DOHH2 (cell line): ENCODE data around the gene TEX51.

Source experiments
- H3F3A ChIP-seq: fragments of 200-600 bp; sonication (generic), shearing (Covaris generic); 2 replicates; pipeline ENCODE4 v1.6.0; 2016; ENCODE audit warnings: antibody characterized with exemption, mild to moderate bottlenecking; ENCODE audit not compliant: control insufficient read depth, insufficient read depth
- H3K27ac ChIP-seq: fragments of 200-600 bp; sonication (generic); 2 replicates; pipeline ENCODE4 v1.5.1; 2014; ENCODE audit warnings: low read depth, mild to moderate bottlenecking, low read length, moderate library complexity
- H3K27me3 ChIP-seq: fragments of 200-600 bp; sonication (generic); 2 replicates; pipeline ENCODE4 v1.6.1; 2014; ENCODE audit warnings: mild to moderate bottlenecking, low read length, mixed read lengths; ENCODE audit not compliant: control insufficient read depth
- H3K36me3 ChIP-seq: fragments of 200-600 bp; sonication (generic); 2 replicates; pipeline ENCODE4 v1.6.1; 2014; ENCODE audit warnings: mild to moderate bottlenecking, low read length, moderate library complexity, mixed read lengths; ENCODE audit not compliant: control insufficient read depth
- H3K4me1 ChIP-seq: fragments of 200-600 bp; sonication (generic); 2 replicates; pipeline ENCODE4 v1.6.1; 2014; ENCODE audit warnings: mild to moderate bottlenecking, low read length, mixed read lengths; ENCODE audit not compliant: control insufficient read depth
- H3K4me2 ChIP-seq: fragments of 200-600 bp; sonication (generic); 2 replicates; pipeline ENCODE4 v1.6.0; 2014; ENCODE audit warnings: mild to moderate bottlenecking, low read length, moderate library complexity
- H3K4me3 ChIP-seq: fragments of 200-600 bp; sonication (generic); 2 replicates; pipeline ENCODE4 v1.5.1; 2014; ENCODE audit warnings: mild to moderate bottlenecking, low read length, mixed read lengths
- H3K79me2 ChIP-seq: fragments of 200-600 bp; sonication (generic); 2 replicates; pipeline ENCODE4 v1.6.1; 2014; ENCODE audit warnings: mild to moderate bottlenecking, low read length, mixed read lengths; ENCODE audit not compliant: control insufficient read depth
- H3K9me2 ChIP-seq: fragments of 200-600 bp; sonication (generic); replicated peaks from 2 replicates; pipeline ENCODE4 v1.6.1; 2014; ENCODE audit warnings: mild to moderate bottlenecking, low read length, mixed read lengths; ENCODE audit not compliant: control insufficient read depth
- H3K9me3 ChIP-seq: fragments of 200-600 bp; sonication (generic); 2 replicates; pipeline ENCODE4 v1.6.1; 2014; ENCODE audit warnings: antibody characterized with exemption, low read length, mixed read lengths; ENCODE audit not compliant: control insufficient read depth, insufficient read depth
- H4K20me1 ChIP-seq: fragments of 200-600 bp; sonication (generic); 2 replicates; pipeline ENCODE4 v1.6.0; 2014; ENCODE audit warnings: low read depth, mild to moderate bottlenecking, antibody characterized with exemption, low read length, moderate library complexity; ENCODE audit not compliant: control insufficient read depth, insufficient read depth
- EZH2phosphoT487 ChIP-seq: fragments of 200-600 bp; sonication (generic); IDR thresholded peaks from 2 replicates; pipeline ENCODE4 v1.6.1; 2017; ENCODE audit warnings: borderline replicate concordance, mild to moderate bottlenecking, antibody characterized with exemption, low read length, moderate library complexity, mixed read lengths
- TF ChIP-seq, protein P1 (sequence below): fragments of 200-600 bp; sonication (generic); IDR thresholded peaks from one replicate; pipeline ENCODE4 v1.5.1; 2014; ENCODE audit warnings: antibody characterized with exemption, mild to moderate bottlenecking, low read depth, low read length; ENCODE audit not compliant: poor library complexity, severe bottlenecking

TEX51 gene

DNA sequence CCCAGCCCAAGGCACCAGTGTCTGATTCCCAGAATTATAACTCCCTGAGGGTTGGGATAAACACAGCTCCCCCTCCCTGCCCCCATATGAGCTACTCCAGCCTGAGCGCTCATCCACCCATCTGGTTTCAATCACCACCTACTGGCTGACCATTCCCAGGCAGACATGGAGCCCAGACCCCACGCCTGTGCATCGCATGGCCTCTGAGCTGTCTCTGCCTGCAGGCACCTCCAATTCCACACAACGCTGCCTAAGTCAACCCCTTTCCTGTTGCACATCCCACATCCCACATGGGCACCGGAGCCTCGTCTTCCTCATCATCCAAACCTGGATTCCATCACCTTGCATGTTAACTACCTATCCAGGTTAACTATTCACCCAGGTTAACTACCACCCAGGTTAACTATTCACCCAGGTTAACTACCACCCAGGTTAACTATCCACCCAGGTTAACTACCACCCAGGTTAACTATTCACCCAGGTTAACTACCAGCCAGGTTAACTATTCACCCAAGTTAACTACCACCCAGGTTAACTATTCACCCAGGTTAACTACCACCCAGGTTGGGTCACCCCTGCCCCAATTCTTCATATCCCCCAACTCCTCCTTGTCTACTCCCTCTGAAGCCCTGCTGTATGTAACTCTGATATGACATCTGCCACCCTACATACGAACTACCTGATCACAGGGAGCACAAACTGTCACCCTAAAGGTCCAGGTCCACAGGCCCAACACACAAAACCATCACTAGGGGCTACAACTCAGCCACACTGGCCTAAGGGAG, 47.8 kb downstream of the TEX51 start:
- Histone ChIP-seq H3K36me3 (no peaks in the 10 kb centered on the region), H3K4me2 (no peak overlapping the region), H3F3A (no peaks in the 10 kb centered on the region), H3K9me2 (no peaks in the 10 kb centered on the region), H3K27ac (no peak overlapping the region), H4K20me1 (no peaks in the 10 kb centered on the region), H3K27me3 (no peaks in the 10 kb centered on the region), H3K4me3 (no peak overlapping the region), H3K9me3 (peaks cover 15% of the 10 kb centered on the region; the same call in 1 of the 2 replicates), H3K4me1 (0 out of 2 replicates have a peak, but pooled peaks cover 4% of the 10 kb centered on the region), H3K79me2 (no peaks in the 10 kb centered on the region)
- TF ChIP-seq EZH2phosphoT487, result no peak
- TF ChIP-seq, protein P1, sequence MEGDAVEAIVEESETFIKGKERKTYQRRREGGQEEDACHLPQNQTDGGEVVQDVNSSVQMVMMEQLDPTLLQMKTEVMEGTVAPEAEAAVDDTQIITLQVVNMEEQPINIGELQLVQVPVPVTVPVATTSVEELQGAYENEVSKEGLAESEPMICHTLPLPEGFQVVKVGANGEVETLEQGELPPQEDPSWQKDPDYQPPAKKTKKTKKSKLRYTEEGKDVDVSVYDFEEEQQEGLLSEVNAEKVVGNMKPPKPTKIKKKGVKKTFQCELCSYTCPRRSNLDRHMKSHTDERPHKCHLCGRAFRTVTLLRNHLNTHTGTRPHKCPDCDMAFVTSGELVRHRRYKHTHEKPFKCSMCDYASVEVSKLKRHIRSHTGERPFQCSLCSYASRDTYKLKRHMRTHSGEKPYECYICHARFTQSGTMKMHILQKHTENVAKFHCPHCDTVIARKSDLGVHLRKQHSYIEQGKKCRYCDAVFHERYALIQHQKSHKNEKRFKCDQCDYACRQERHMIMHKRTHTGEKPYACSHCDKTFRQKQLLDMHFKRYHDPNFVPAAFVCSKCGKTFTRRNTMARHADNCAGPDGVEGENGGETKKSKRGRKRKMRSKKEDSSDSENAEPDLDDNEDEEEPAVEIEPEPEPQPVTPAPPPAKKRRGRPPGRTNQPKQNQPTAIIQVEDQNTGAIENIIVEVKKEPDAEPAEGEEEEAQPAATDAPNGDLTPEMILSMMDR, result no peak

DNA sequence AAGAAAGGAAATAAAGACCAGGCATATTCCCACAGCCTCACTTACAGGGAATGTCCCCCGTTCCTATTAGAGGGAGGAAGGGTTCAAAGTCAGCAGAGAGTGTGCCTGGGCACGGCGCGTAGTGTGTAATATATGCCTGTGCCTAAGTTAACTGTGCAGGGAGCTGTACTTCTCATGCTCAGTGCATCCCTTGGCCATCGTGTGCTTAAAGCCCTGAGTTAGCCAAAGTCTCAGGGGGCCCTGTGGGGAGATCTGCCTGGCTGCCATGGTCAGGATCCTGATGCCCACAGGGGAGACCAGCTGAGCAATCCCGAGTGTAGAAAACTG, 48.4 kb downstream of the TEX51 start:
- no peak for TF ChIP-seq EZH2phosphoT487
- TF ChIP-seq, protein P1, result no peak
- Histone ChIP-seq H3K4me3 (no peak overlapping the region), H3K27me3 (no peaks in the 10 kb centered on the region), H4K20me1 (no peaks in the 10 kb centered on the region), H3K9me3 (peaks cover 15% of the 10 kb centered on the region; the same call in 1 of the 2 replicates), H3K79me2 (no peaks in the 10 kb centered on the region), H3K9me2 (no peaks in the 10 kb centered on the region), H3K4me1 (0 out of 2 replicates have a peak, but pooled peaks cover 4% of the 10 kb centered on the region), H3F3A (no peaks in the 10 kb centered on the region), H3K27ac (no peak overlapping the region), H3K4me2 (no peak overlapping the region), H3K36me3 (no peaks in the 10 kb centered on the region)

DNA sequence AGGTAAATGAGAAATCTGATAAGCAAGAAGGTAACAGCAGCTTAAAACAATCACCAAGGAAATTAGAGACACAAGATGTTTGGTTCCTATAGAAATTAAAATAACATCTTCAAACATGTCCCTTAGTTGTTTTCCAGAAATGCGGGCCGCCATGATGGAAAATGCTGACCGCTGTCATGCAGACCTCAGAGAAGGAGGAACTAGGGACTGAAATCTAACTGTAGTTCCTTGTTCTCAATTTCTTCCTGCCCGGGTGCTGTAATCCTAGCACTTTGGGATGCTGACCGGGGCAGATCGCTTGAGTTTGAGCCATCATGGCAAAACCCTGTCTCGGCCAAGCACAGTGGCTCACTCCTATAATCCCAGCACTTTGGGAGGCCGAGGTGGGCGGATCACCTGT, 51.1 kb downstream of the TEX51 start:
- Histone ChIP-seq H3K4me2 (no peak overlapping the region), H3K4me3 (no peak overlapping the region), H3F3A (no peaks in the 10 kb centered on the region), H3K9me3 (no peaks in the 10 kb centered on the region), H3K9me2 (no peaks in the 10 kb centered on the region), H4K20me1 (no peaks in the 10 kb centered on the region), H3K36me3 (no peaks in the 10 kb centered on the region), H3K79me2 (no peaks in the 10 kb centered on the region), H3K27me3 (0 out of 2 replicates have a peak, but pooled peaks cover 4% of the 10 kb centered on the region), H3K27ac (no peak overlapping the region), H3K4me1 (0 out of 2 replicates have a peak, but pooled peaks cover 4% of the 10 kb centered on the region)
- no peak for TF ChIP-seq EZH2phosphoT487
- TF ChIP-seq, protein P1, result no peak
